ENCODE measurements around the gene RGP1.
A peak's percentile ranks its signal among the peaks of the same experiment; 100 is the strongest.

RGP1 gene

DNA sequence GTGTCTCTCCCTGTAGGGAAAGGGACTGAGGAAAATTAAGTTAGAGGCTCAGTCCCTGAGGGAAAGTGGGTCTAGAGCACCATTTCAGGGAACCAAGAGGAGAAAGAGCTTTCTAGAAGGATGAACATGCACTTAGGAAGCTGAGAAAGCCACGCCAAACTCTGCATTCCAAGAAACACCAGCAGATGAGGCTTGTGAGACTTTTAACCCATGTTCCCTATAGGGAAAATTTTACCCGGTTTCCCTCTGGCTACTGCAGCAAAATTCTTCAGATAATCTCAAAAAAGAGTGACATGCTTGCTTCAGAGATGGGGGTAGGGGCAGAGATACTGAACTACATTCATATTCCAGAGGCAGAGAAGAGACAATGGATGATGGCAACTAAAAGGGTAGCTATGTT lies 25.7 kb upstream of the RGP1 start:
- DNase-seq (ENCODE audit: low read depth): no peak

DNA sequence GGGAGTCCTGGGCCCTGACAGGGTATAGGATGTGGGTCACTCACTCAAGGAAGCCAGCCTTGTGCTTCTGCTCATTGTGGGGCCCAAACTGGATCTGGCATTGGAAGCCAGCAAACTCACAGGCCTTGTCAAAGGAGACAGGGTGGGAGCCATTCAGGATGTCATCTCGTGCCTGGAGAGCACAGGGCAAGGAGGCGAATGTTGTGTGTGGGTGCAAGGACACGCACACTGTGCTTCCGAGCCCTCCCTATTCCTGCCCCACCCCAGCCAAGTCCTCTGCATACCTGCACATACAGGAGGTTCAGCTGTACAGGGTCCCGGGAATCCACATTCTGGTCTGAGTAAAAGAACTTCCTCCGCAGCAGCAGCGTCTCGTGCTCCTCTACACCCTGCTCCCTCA lies 25.2 kb upstream of the RGP1 start:
- DNase-seq (ENCODE audit: low read depth): no peak

GRCh38 chr9:35725362-35725761 lies 23.7 kb upstream of the RGP1 start:
- DNase-seq (ENCODE audit: low read depth): no peak

- no peak for DNase-seq (ENCODE audit: low read depth)
Measured at GRCh38 chr9:35726931-35727330, 22.2 kb upstream of the RGP1 start.

- DNase-seq (ENCODE audit: low read depth): no peak
Measured at GRCh38 chr9:35727676-35728040, 21.4 kb upstream of the RGP1 start.

DNA sequence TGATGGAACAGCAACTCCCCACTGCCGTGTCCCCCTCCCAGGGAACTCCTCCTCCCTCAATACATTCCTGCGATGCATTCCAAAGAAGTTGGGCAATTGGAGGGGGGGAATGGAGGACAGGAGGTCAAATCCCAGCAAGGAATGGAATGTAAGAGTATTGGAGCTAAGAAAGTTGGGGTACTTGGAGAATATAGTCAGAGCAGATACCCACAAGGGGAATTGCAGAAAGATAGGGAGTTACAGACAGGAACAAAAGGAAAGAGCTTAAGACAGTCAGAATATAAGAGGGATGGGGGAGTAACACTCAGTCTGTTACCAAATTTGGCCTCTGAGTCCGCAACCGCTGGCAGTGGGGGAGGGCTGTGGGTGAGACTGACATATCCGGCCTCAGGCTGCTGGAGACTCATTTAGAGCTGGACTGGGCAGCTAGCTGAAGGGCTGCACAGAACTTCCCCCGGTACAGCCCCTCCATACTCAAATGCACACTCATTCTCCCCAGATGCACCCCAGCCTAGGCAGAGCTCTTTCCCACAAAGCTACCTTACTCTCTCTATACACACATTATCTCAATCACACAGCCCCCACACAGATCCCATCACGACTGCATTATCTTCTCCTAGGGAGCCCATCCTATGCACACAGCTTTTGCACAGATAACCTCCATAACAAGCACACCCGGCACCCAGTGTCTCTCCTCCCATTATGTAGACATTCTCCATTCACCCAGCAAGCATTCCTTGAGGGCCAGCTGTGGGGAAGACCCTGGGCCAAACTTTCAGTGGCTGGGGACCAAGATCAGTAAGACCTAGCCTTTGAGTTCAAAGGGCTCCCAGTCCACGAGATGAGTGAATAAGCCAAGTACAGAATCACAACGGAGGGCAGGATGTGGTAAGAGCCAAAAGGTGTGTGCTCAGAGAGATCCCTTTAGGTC lies 20.8 kb upstream of the RGP1 start:
- DNase-seq (ENCODE audit: low read depth): peak; percentile 86

DNA sequence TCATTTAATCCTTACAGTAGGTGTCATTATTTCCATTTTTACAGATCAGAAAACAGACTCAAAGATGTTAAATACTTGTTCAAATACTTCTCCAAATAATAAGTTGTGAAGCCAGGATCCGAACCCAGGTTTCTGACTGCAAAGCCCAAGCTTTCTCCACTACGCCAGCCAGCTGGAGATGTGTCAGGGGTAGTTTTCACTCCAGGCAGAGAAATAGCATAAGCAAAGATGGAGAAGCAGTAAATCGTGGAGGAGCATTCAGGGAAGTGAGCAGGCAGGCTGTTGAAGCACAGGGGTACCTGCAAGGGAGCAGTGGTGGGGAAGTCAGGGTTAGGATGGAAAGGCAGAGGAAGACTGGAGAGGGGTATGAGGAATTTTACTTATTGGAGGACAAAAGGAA lies 20.0 kb upstream of the RGP1 start:
- DNase-seq (ENCODE audit: low read depth): no peak

- peak; percentile 73 for DNase-seq (ENCODE audit: low read depth)
Measured at GRCh38 chr9:35729700-35730485, 19.2 kb upstream of the RGP1 start.

- DNase-seq (ENCODE audit: low read depth): no peak
Measured at GRCh38 chr9:35730486-35730854, 18.6 kb upstream of the RGP1 start.

DNA sequence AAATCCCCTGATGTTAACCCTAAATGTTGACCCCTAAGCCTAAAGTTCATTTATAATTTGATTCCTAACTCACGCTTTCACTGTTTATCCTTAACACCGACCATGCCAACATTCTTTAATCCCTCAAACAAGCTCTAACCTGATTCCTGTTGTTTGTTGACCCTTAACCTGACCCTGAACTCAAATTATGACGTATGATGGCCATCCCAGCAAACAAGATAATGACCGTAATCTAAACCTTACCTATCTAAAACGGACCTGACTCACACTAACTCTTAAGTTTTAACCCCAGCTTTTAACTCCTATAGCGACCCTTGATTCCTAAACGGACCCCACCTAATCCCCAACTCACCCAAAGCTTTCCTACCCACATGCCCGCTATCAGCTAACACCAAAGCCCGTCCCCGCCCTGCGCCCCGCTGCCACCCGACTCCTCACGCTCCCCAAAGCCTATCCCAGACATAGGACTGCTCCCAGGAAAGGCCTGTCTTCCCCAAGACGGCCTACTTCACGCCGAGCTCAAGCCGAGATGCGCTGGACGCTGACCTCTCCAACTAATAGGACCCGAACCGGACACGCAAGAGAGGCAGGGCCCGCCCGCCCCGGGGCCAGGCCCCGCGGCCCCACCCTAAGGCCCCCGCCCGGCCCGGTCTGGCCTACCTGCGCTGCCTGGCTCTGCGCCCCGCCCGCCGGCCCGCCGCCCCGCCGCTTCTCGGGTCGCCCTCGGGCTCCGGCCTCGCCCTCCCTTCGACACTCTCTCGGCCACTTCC lies 17.5 kb upstream of the RGP1 start:
- DNase-seq (ENCODE audit: low read depth): no peak

DNA sequence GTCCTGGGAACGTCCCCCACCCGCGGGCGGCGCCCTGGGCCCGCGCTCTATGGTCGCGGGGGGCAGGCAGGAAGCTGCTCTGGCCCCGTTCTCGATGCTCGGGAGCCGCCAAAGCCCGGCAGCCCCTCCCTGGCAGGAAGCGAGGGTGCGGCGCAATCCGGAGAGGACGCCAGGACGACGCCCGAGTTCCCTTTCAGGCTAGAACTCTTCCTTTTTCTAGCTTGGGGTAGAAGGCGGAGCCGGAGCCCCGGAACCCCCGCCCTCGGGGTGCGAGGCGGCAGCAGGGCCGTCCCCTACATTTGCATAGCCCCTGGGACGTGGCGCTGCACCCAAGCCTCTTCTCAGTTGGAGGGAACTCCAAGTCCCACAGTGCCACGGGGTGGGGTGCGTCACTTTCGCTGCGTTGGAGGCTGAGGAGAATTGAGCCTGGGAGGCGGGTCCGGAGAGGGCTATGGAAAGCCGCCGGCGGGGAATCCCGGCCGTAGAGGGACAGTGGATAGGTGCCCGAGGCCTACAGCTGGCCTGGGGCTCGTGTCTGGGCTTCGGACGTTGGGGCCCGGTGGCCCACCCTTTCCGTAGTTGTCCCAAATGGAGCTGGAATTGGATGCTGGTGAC lies 16.8 kb upstream of the RGP1 start, which contains the start of the genes CREB3 and TLN1:
Gene CREB3 (plus strand): TSS at position 482 of the 615 bp plus-strand sequence. CDS start 107 bp downstream, at position 589.
Gene TLN1 (minus strand): TSS at position 11 of the 615 bp plus-strand sequence. CDS start 6,501 bp downstream, outside the sequence.
- DNase-seq (ENCODE audit: low read depth): peak; percentile 99

GRCh38 chr9:35732800-35733541 lies 16.1 kb upstream of the RGP1 start:
- DNase-seq (ENCODE audit: low read depth): no peak

- no peak for DNase-seq (ENCODE audit: low read depth)
Measured at GRCh38 chr9:35734096-35734495, 15.0 kb upstream of the RGP1 start.

DNA sequence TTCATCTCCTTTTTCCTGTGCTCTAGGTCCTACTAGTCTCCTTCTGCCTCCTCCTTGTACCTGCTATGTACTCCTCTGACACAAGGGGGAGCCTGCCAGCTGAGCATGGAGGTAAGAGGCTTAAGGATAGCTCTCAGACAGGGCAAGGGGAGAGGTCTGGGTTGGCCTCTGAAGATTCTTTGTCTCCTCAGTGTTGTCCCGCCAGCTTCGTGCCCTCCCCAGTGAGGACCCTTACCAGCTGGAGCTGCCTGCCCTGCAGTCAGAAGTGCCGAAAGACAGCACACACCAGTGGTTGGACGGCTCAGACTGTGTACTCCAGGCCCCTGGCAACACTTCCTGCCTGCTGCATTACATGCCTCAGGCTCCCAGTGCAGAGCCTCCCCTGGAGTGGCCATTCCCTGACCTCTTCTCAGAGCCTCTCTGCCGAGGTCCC lies 12.9 kb upstream of the RGP1 start:
- peak; percentile 59 for DNase-seq (ENCODE audit: low read depth)

GRCh38 chr9:35737143-35737542 lies 11.9 kb upstream of the RGP1 start:
- no peak for DNase-seq (ENCODE audit: low read depth)

- no peak for DNase-seq (ENCODE audit: low read depth)
Measured at GRCh38 chr9:35738186-35738585, 10.9 kb upstream of the RGP1 start.

GRCh38 chr9:35738924-35739323 lies 10.2 kb upstream of the RGP1 start:
- no peak for DNase-seq (ENCODE audit: low read depth)

DNA sequence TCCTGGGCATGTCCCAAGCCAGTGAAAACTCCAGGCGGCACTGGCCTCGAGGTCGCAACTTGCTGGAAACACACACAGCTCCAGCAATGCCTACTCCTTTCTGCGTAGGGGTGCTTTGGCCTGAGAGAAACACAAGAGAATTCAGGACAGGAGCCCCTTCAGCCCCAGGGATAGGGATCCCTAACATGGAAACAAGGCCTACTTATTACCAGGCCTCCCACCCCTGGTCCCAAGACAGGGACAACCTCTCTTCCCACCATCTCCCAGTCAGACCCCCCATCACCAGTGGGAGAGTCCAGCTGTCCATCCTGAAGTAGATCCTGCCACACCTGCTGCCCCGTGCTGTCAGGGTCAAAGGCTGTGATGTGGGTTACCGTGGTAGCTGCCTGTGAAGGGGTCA lies 8.8 kb upstream of the RGP1 start:
- no peak for DNase-seq (ENCODE audit: low read depth)

- no peak for DNase-seq (ENCODE audit: low read depth)
Measured at GRCh38 chr9:35741740-35742139, 7.3 kb upstream of the RGP1 start.

- no peak for DNase-seq (ENCODE audit: low read depth)
Measured at GRCh38 chr9:35743452-35743851, 5.6 kb upstream of the RGP1 start.

- DNase-seq (ENCODE audit: low read depth): no peak
Measured at GRCh38 chr9:35743880-35744518, 5.1 kb upstream of the RGP1 start.

Data from stromal cell of bone marrow (primary cell).